SHP77 (cell line): ENCODE measurements around the gene CUEDC1.
A peak's percentile ranks its signal among the peaks of the same experiment; 100 is the strongest.

Experiments
- DNase-seq, 2 experiments: peaks; one replicate each; lab custom pipeline; 2025; lab: John Stamatoyannopoulos, UW

CUEDC1 gene

GRCh38 chr17:57957120-57957850, 2.1 kb upstream of the CUEDC1 start:
- no peak for DNase-seq

GRCh38 chr17:57956291-57957119, 1.3 kb upstream of the CUEDC1 start:
- no peak for DNase-seq

- peak in 1 of 2 experiments; percentile 21 for DNase-seq
Measured at GRCh38 chr17:57954397-57955182, 622 bp downstream of the CUEDC1 start.

- DNase-seq: no peak
Measured at GRCh38 chr17:57953705-57954396, 1.4 kb downstream of the CUEDC1 start.

- no peak for DNase-seq
Measured at GRCh38 chr17:57953219-57953618, 2.0 kb downstream of the CUEDC1 start.

- no peak for DNase-seq
Measured at GRCh38 chr17:57949649-57950048, 5.6 kb downstream of the CUEDC1 start.

GRCh38 chr17:57948555-57949420, 6.4 kb downstream of the CUEDC1 start:
- no peak for DNase-seq

GRCh38 chr17:57948169-57948554, 7.0 kb downstream of the CUEDC1 start:
- no peak for DNase-seq

- no peak for DNase-seq
Measured at GRCh38 chr17:57947369-57947768, 7.8 kb downstream of the CUEDC1 start.

GRCh38 chr17:57946798-57947358, 8.3 kb downstream of the CUEDC1 start:
- DNase-seq: peak; percentile 59 to 67

GRCh38 chr17:57945996-57946797, 9.0 kb downstream of the CUEDC1 start:
- no peak for DNase-seq

- DNase-seq: no peak
Measured at GRCh38 chr17:57944908-57945307, 10.3 kb downstream of the CUEDC1 start.

GRCh38 chr17:57943645-57944044, 11.6 kb downstream of the CUEDC1 start:
- no peak for DNase-seq

- DNase-seq: no peak
Measured at GRCh38 chr17:57943140-57943539, 12.1 kb downstream of the CUEDC1 start.

GRCh38 chr17:57941384-57942370, 13.5 kb downstream of the CUEDC1 start:
- DNase-seq: no peak

GRCh38 chr17:57940653-57941329, 14.4 kb downstream of the CUEDC1 start:
- DNase-seq: peak; percentile 64 to 71

GRCh38 chr17:57940231-57940630, 15.0 kb downstream of the CUEDC1 start:
- DNase-seq: peak; percentile 66 to 75

- DNase-seq: peak; percentile 92 to 93
Measured at GRCh38 chr17:57939797-57940196, 15.4 kb downstream of the CUEDC1 start.
